Measurements from ENCODE around the gene VRK3. TPM values are rescaled to one million over a fixed set of nuclear protein-coding genes. Genes with fewer than 3 reads are reported as not detected.
A peak's percentile ranks its signal among the peaks of the same experiment; 100 is the strongest.

The VRK3 gene
- total RNA-seq, 1 experiment from 2014 or later, result 34.3 TPM

GRCh38 chr19:49988007-49988406 lies 37.2 kb downstream of the VRK3 start:
- no peaks in the 10 kb centered on the region; the same call in none of the 2 replicates for H3K36me3 ChIP-seq (replicated peaks; ENCODE audit: control insufficient read depth, insufficient read depth, low read length)
- DNase-seq, result no peak
- no peak overlapping the region for H3K4me3 ChIP-seq (ENCODE audit: insufficient read depth, low read depth, low read length)
- H3K27me3 ChIP-seq (ENCODE audit: control insufficient read depth, insufficient read depth, low read length), result no peaks in the 10 kb centered on the region

GRCh38 chr19:49987159-49987698 lies 37.9 kb downstream of the VRK3 start:
- peak; percentile 93 for DNase-seq
- no peaks in the 10 kb centered on the region; the same call in 1 of the 2 replicates for H3K36me3 ChIP-seq (replicated peaks; ENCODE audit: control insufficient read depth, insufficient read depth, low read length)
- no peak overlapping the region for H3K4me3 ChIP-seq (ENCODE audit: insufficient read depth, low read depth, low read length)
- no peaks in the 10 kb centered on the region for H3K27me3 ChIP-seq (ENCODE audit: control insufficient read depth, insufficient read depth, low read length)

DNA sequence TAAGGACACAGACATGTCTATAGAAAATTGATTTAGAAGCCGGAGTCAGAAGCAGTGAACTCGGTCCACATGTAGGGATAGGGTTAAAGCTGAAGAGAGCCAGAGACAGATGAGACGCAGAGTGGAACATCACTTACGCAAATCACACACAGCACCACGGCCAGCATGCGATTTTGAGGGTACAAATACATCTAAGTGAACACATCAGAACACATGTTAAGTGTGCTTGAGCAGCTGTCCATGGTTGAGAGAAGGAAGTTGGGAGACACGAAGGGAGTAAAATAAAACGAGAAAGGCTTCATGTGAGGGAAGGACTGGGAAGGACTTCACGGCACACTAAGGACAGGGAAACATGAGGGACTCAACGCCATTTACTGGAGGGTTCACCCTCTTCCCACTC lies 38.8 kb downstream of the VRK3 start:
- Histone ChIP-seq H3K27me3 (ENCODE audit: control insufficient read depth, insufficient read depth, low read length) (no peaks in the 10 kb centered on the region), H3K4me3 (ENCODE audit: insufficient read depth, low read depth, low read length) (no peak overlapping the region), H3K36me3 (replicated peaks; ENCODE audit: control insufficient read depth, insufficient read depth, low read length) (no peaks in the 10 kb centered on the region; the same call in 1 of the 2 replicates)
- DNase-seq, result no peak

DNA sequence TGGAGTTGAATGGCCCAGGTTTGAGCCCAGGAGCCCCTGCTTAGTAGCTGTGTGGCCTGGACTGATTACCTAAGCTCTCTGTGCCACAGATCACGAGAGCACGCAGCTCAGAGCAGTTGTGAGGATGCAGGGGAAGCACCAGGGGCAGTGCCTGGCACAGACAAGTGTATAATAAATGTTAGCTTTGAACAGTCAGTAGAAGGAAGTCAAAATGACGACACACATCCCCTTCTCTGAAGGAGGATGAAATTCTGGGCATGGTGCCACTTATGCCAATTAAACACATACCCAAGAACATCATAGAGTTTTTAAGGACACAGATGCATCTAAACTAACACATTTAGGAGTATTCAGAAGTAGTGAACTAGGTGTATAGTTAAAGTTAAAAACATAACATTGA lies 39.3 kb downstream of the VRK3 start:
- Histone ChIP-seq H3K36me3 (replicated peaks; ENCODE audit: control insufficient read depth, insufficient read depth, low read length) (no peaks in the 10 kb centered on the region; the same call in none of the 2 replicates), H3K27me3 (ENCODE audit: control insufficient read depth, insufficient read depth, low read length) (no peaks in the 10 kb centered on the region), H3K4me3 (ENCODE audit: insufficient read depth, low read depth, low read length) (no peak overlapping the region)
- no peak for DNase-seq

DNA sequence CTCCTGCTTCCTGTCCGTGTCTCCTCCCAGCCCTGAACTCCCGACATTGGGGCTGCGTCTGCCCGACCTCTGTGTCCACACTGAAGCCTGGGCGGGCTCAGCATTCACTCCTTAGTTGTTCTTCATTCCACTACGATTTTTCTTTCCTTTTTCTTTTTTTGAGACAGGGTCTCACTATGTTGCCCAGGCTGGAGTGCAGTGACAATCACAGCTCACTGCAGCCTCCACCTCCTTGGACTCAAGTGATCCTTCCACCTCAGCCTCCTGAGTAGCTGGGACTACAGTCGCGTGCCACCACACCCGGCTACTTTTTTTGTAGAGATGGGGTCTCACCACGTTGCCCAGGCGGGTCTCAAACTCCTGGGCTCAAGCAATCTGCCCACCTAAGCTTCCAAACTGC lies 40.7 kb downstream of the VRK3 start:
- Histone ChIP-seq H3K4me3 (ENCODE audit: insufficient read depth, low read depth, low read length) (no peak overlapping the region), H3K36me3 (replicated peaks; ENCODE audit: control insufficient read depth, insufficient read depth, low read length) (no peaks in the 10 kb centered on the region; the same call in none of the 2 replicates), H3K27me3 (ENCODE audit: control insufficient read depth, insufficient read depth, low read length) (no peaks in the 10 kb centered on the region)
- no peak for DNase-seq

- no peaks in the 10 kb centered on the region; the same call in none of the 2 replicates for H3K36me3 ChIP-seq (replicated peaks; ENCODE audit: control insufficient read depth, insufficient read depth, low read length)
- DNase-seq, result peak; percentile 90
- H3K27me3 ChIP-seq (ENCODE audit: control insufficient read depth, insufficient read depth, low read length), result no peaks in the 10 kb centered on the region
- no peak overlapping the region for H3K4me3 ChIP-seq (ENCODE audit: insufficient read depth, low read depth, low read length)
These were observed 41.4 kb downstream of the VRK3 start for GRCh38 chr19:49983645-49984229.

DNA sequence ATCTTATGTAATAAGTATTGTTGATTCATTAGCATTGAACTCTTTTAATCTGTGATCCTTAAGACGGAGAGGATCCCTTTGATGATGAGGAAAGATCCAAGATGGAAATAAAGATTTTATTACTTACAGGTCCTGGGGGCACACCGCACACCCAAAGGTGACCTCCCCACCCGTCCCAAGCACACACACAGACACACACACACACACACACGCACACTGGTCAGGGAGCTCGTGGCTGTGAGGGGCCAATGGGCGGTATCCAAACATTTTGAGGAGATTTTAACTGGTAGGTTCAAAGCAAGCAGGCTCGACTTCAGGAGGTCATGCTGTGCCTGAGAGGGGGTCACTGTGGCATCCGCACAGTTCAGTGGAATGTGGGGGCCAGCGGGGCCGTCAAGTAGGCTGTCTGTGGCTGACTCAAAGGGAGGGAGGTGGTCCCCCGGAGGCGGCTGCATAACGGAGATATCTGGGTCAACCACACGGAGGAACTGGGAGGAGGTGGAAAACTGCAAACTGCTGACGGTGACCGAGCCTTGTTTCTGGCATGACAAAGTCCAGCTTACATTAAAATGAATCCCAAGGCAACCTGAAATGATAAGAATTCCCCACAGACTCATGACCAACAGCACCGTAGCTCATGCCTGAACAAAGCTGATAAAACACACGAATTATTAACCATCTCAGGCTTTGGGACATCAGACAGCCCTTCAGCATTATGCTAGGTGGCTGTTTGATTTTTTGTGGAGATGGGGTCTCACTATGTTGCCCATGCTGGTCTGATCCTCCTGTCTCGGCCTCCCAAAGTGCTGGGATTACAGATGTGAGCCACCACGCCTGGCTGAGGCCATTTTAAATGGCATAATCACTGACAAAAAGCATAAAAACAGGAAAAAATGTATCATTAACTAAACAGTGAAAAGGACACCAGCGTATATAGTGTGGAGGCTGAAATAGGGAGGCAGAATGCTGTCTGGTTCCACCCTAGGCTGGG lies 43.3 kb downstream of the VRK3 start:
- no peak overlapping the region for H3K4me3 ChIP-seq (ENCODE audit: insufficient read depth, low read depth, low read length)
- no peak for DNase-seq
- H3K36me3 ChIP-seq (replicated peaks; ENCODE audit: control insufficient read depth, insufficient read depth, low read length), result no peaks in the 10 kb centered on the region; the same call in none of the 2 replicates
- no peaks in the 10 kb centered on the region for H3K27me3 ChIP-seq (ENCODE audit: control insufficient read depth, insufficient read depth, low read length)

- Histone ChIP-seq H3K4me3 (ENCODE audit: insufficient read depth, low read depth, low read length) (no peak overlapping the region), H3K27me3 (ENCODE audit: control insufficient read depth, insufficient read depth, low read length) (no peaks in the 10 kb centered on the region), H3K36me3 (replicated peaks; ENCODE audit: control insufficient read depth, insufficient read depth, low read length) (no peaks in the 10 kb centered on the region; the same call in 1 of the 2 replicates)
- no peak for DNase-seq
These were observed 46.8 kb downstream of the VRK3 start for GRCh38 chr19:49978324-49978723.

DNA sequence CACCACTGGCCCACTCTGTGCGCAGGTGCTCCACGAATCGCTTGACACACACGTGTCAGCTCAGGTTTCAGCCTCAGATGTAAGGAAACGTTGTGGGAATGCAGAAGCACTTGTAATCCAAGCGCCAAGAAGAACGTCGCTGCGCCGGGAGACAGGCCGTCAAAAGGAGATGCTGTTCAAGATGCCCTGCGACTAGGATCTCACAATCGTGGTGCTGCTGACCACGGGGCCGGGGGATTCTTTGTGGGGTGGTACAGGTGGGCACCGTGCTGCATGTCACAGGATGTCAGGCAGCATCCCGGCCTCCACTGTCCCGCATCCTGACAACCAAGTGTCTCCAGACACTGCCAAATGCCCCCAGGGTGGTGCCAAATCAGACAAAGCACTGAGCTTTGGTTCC lies 47.3 kb downstream of the VRK3 start:
- no peak for DNase-seq
- Histone ChIP-seq H3K36me3 (replicated peaks; ENCODE audit: control insufficient read depth, insufficient read depth, low read length) (no peaks in the 10 kb centered on the region; the same call in 1 of the 2 replicates), H3K27me3 (ENCODE audit: control insufficient read depth, insufficient read depth, low read length) (no peaks in the 10 kb centered on the region), H3K4me3 (ENCODE audit: insufficient read depth, low read depth, low read length) (no peak overlapping the region)

DNA sequence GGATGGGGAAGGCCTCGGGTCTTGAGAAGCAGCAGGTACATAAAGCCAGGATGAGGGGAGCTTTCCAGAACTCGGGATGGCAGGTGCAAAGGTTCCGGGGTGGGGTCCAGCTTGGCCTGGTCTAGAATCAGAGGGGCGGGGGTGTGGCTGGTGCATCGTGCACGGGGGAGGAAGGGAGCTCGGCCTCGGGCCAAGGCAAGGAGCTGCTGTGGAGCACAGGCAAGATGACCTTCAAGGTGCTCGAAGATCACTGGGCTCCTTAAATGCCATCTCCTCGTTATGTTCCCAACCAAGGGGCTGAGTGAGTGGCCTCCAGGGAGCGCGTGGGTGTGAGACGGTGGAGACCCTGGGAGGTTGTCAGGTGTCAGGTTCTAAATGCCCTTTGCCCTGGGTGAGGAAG lies 48.1 kb downstream of the VRK3 start:
- H3K4me3 ChIP-seq (ENCODE audit: insufficient read depth, low read depth, low read length), result no peak overlapping the region
- H3K27me3 ChIP-seq (ENCODE audit: control insufficient read depth, insufficient read depth, low read length), result no peaks in the 10 kb centered on the region
- no peaks in the 10 kb centered on the region; the same call in 1 of the 2 replicates for H3K36me3 ChIP-seq (replicated peaks; ENCODE audit: control insufficient read depth, insufficient read depth, low read length)
- DNase-seq, result no peak

DNA sequence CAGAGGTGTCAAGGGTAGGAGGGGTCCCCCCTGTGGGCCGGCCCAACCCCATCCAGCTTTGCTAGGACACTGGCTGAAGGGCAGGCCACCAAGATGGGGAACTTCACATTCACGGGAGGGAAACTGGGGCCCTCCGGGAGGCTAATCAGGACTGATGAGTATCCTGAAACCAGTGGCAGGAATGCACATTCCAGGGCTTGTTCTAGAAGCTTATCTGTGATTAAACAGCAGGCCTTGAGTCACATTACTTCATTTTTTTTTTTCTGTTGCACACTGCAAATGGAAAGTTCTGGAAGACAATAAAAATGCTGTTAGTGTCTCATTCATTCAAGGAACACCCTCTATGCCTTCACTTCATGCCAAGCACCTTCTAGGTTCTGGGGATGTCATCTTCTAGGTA lies 48.7 kb downstream of the VRK3 start:
- H3K36me3 ChIP-seq (replicated peaks; ENCODE audit: control insufficient read depth, insufficient read depth, low read length), result no peaks in the 10 kb centered on the region; the same call in 1 of the 2 replicates
- DNase-seq, result no peak
- H3K27me3 ChIP-seq (ENCODE audit: control insufficient read depth, insufficient read depth, low read length), result no peaks in the 10 kb centered on the region
- H3K4me3 ChIP-seq (ENCODE audit: insufficient read depth, low read depth, low read length), result no peak overlapping the region

DNA sequence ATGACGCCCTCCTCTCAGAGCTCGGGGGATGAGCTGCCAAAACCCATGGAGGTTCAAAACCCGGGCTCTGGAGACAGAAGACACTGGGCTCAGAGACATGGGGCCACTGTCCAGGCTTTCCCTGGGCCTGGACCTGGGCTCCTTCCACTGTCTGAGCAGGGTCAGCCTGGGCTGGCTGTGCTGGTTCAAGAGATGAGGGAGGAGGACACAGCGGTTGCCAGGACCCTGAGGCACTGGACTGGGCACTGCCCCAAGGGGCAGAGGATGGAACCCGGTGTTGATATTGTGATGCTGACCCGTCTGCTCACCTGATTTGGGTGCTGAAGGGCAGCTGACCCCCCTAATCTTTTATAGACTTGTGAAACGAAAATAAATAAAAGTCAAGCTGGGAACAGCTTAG lies 50.1 kb downstream of the VRK3 start:
- H3K4me3 ChIP-seq (ENCODE audit: insufficient read depth, low read depth, low read length), result no peak overlapping the region
- no peaks in the 10 kb centered on the region for H3K27me3 ChIP-seq (ENCODE audit: control insufficient read depth, insufficient read depth, low read length)
- DNase-seq, result no peak
- no peaks in the 10 kb centered on the region for H3K36me3 ChIP-seq (replicated peaks; ENCODE audit: control insufficient read depth, insufficient read depth, low read length)

DNA sequence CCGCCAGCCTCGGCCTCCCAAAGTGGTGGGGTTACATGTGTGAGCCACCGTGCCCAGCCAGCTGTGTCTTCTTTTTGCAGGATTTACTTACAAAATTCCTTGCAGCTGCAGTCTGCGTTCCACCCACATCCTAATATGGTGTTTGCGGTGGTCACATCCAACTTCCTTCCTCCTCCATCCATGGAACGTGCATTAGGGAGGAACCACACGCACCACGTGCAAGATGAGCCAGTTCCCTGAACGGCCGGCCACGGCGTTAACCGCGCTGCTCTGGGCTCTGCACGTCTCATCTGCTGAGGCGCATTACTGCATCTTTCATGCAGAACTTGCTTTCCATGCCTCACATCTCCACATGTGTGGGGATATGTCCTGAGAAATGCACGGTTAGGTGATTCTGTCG lies 51.2 kb downstream of the VRK3 start:
- DNase-seq, result no peak
- H3K36me3 ChIP-seq (replicated peaks; ENCODE audit: control insufficient read depth, insufficient read depth, low read length), result no peaks in the 10 kb centered on the region
- no peak overlapping the region for H3K4me3 ChIP-seq (ENCODE audit: insufficient read depth, low read depth, low read length)
- no peaks in the 10 kb centered on the region for H3K27me3 ChIP-seq (ENCODE audit: control insufficient read depth, insufficient read depth, low read length)

DNA sequence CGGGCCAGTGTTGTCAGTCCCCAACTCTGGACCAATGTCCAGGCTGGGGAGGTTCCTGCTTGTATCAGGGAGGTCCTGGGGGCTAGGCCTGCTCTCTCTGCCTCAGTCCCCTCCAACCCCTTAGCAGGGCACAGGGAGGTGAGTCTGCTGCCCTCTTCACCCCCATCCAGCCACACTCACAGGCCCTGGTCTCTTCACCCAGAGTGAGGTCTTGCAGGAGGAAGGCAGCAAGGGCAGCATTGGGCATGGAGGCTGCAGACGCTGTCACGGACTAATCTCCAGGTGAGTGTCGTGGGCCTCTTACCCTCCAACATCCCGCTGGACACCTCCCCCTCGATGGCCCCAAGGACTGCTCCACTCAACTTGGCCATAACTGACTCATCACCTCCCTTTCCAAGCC lies 52.3 kb downstream of the VRK3 start:
- no peak overlapping the region for H3K4me3 ChIP-seq (ENCODE audit: insufficient read depth, low read depth, low read length)
- H3K36me3 ChIP-seq (replicated peaks; ENCODE audit: control insufficient read depth, insufficient read depth, low read length), result no peaks in the 10 kb centered on the region
- H3K27me3 ChIP-seq (ENCODE audit: control insufficient read depth, insufficient read depth, low read length), result no peaks in the 10 kb centered on the region
- DNase-seq, result no peak

DNA sequence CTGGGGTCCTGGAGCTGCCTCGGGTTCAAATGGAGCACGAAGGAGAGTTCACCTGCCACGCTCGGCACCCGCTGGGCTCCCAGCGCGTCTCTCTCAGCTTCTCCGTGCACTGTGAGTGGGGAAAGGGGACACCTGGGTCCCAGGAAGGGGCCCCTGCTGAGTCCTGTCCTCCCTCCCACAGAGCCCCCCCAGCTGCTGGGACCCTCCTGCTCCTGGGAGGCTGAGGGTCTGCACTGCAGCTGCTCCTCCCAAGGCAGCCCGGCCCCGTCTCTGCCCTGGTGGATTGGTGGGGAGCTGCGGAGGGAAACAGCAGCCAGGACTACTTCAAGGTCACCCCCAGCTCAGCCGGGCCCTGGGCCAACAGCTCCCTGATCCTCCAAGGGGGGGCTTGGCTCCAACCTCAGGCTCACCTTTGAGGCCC lies 53.2 kb downstream of the VRK3 start:
- Histone ChIP-seq H3K36me3 (replicated peaks; ENCODE audit: control insufficient read depth, insufficient read depth, low read length) (no peaks in the 10 kb centered on the region), H3K27me3 (ENCODE audit: control insufficient read depth, insufficient read depth, low read length) (no peaks in the 10 kb centered on the region), H3K4me3 (ENCODE audit: insufficient read depth, low read depth, low read length) (no peak overlapping the region)
- no peak for DNase-seq
